Caco-2 (cell line): ENCODE data around the gene ACAD11. TPM values are rescaled to one million over a fixed set of nuclear protein-coding genes. Genes with fewer than 3 reads are reported as not detected.

Source experiments
- BruUV-seq: library from RNA; stranded (reverse); fragments of 400-500 nt; replicated peaks from 2 replicates; lab custom pipeline; 2021; lab: Mats Ljungman, UMichigan
- CTCF ChIA-PET: fragments of 300-600 bp; sonication (Branson Sonifier 250); formaldehyde crosslinking; loops from one replicate; lab custom pipeline; 2022; ENCODE audit warnings: antibody characterized with exemption; lab: Charles Lee
- POLR2A ChIA-PET: fragments of 300-600 bp; sonication (Branson Sonifier 250); formaldehyde crosslinking; loops from one replicate; lab custom pipeline; 2022; ENCODE audit warnings: antibody characterized with exemption; lab: Charles Lee
- DNase-seq, 2 experiments: peaks; one replicate each; pipeline versions ENCODE4 v3.0.0 to v3.0.0-alpha.2; 2020 to 2022
- H3K27me3 ChIP-seq: replicated peaks from 2 replicates; pipeline ENCODE4 v1.6.0; 2011; ENCODE audit warnings: low read length; ENCODE audit not compliant: control insufficient read depth, insufficient read depth
- H3K36me3 ChIP-seq: 2 replicates; pipeline ENCODE4 v1.5.1; 2011; ENCODE audit warnings: low read length; ENCODE audit not compliant: control insufficient read depth, insufficient read depth
- H3K4me1 ChIP-seq: fragments of 250-450 bp; sonication (Bioruptor Pico); 2 replicates; pipeline ENCODE4 v1.5.1; 2020; ENCODE audit warnings: mild to moderate bottlenecking
- H3K4me3 ChIP-seq: 2 replicates; pipeline ENCODE4 v1.5.1; 2011; ENCODE audit warnings: low read depth, mild to moderate bottlenecking, control low read depth, low read length
- H3K9me3 ChIP-seq: fragments of 250-450 bp; sonication (Bioruptor Pico); 2 replicates; pipeline ENCODE4 v1.5.1; 2020; ENCODE audit warnings: mild to moderate bottlenecking, moderate library complexity
- H3K27ac Mint-ChIP-seq: one replicate; pipeline ENCODE4 v1.8.0; 2022; ENCODE audit warnings: mixed read lengths; ENCODE audit not compliant: unreplicated experiment
- H3K27me3 Mint-ChIP-seq: one replicate; pipeline ENCODE4 v1.8.0; 2022; ENCODE audit warnings: mixed read lengths; ENCODE audit not compliant: insufficient read depth, unreplicated experiment
- H3K36me3 Mint-ChIP-seq: one replicate; pipeline ENCODE4 v1.8.0; 2022; ENCODE audit warnings: mild to moderate bottlenecking, mixed read lengths; ENCODE audit not compliant: insufficient read depth, unreplicated experiment
- H3K4me1 Mint-ChIP-seq: one replicate; pipeline ENCODE4 v1.8.0; 2022; ENCODE audit warnings: low read depth, mixed read lengths; ENCODE audit not compliant: unreplicated experiment
- H3K4me3 Mint-ChIP-seq: one replicate; pipeline ENCODE4 v1.8.0; 2022; ENCODE audit warnings: mild to moderate bottlenecking, moderate library complexity, mixed read lengths; ENCODE audit not compliant: unreplicated experiment
- H3K9me3 Mint-ChIP-seq: one replicate; pipeline ENCODE4 v1.8.0; 2022; ENCODE audit warnings: mixed read lengths; ENCODE audit not compliant: unreplicated experiment
- CTCF ChIP-seq, 2 experiments: fragments of 200-600 bp in 1 of 2; IDR thresholded peaks; 1 replicate in 1 of 2; 2 replicates in 1 of 2; pipeline versions ENCODE4 v1.5.1 to v1.8.0; 2011 to 2022; ENCODE audit warnings: antibody characterized with exemption in 1 of 2, control low read depth in 1 of 2, inconsistent platforms in 1 of 2, low read depth in 1 of 2, low read length in 1 of 2, mild to moderate bottlenecking in 1 of 2, moderate library complexity in 1 of 2; ENCODE audit not compliant: insufficient read depth in 1 of 2, severe bottlenecking in 1 of 2, unreplicated experiment in 1 of 2
- intact Hi-C: fragments of 100-400 bp; cut with micrococcal nuclease; formaldehyde crosslinking; loops from one replicate; pipeline ENCODE4 v1.10.0; 2022; ENCODE audit not compliant: unreplicated experiment
- total RNA-seq: library from RNA; stranded (reverse); gene quantifications from 2 replicates; pipeline ENCODE4 v1.2.3, GENCODE V29; 2022

Gene ACAD11
- total RNA-seq, 1 experiment from 2014 or later = 33.0 TPM

GRCh38 chr3:132662212-132662611 is 2.6 kb upstream of the ACAD11 start:
- H3K27me3 ChIP-seq = no peaks in the 10 kb centered on the region
- no TSS peak for BruUV-seq
- Mint-ChIP-seq H3K27me3 (no peaks in the 10 kb centered on the region), H3K4me3 (peak overlapping the region; percentile 97), H3K9me3 (no peaks in the 10 kb centered on the region), H3K4me1 (peaks cover 29% of the 10 kb centered on the region), H3K27ac (no peak overlapping the region), H3K36me3 (peaks cover 15% of the 10 kb centered on the region)
- peaks cover 36% of the 10 kb centered on the region for H3K4me1 ChIP-seq
- no peak for DNase-seq
- ChIA-PET POLR2A (no interaction called here), CTCF (no interaction called here)
- intact Hi-C loops = no loop called here
- no peaks in the 10 kb centered on the region for H3K9me3 ChIP-seq
- H3K36me3 ChIP-seq = 0 out of 2 replicates have a peak, but pooled peaks cover 2% of the 10 kb centered on the region
- H3K4me3 ChIP-seq = no peak overlapping the region
- no peak for TF ChIP-seq CTCF (IDR thresholded peaks at IDR 0.05; ENCODE audit: insufficient read depth in 1 of 2, low read depth in 1 of 2, low read length in 1 of 2, severe bottlenecking in 1 of 2, unreplicated experiment in 1 of 2)

- BruUV-seq = TSS peak; percentile 23
- Mint-ChIP-seq H3K9me3 (no peaks in the 10 kb centered on the region), H3K27me3 (no peaks in the 10 kb centered on the region), H3K36me3 (peaks cover 11% of the 10 kb centered on the region), H3K27ac (peak overlapping the region; percentile 99), H3K4me1 (peaks cover 29% of the 10 kb centered on the region), H3K4me3 (peak overlapping the region; percentile 97)
- H3K4me3 ChIP-seq = peak overlapping the region; percentile 97
- intact Hi-C loops = no loop called here
- POLR2A ChIA-PET = no interaction called here
- CTCF ChIA-PET = no interaction called here
- H3K27me3 ChIP-seq = no peaks in the 10 kb centered on the region
- H3K36me3 ChIP-seq = no peaks in the 10 kb centered on the region
- TF ChIP-seq CTCF (IDR thresholded peaks at IDR 0.05; ENCODE audit: insufficient read depth in 1 of 2, low read depth in 1 of 2, low read length in 1 of 2, severe bottlenecking in 1 of 2, unreplicated experiment in 1 of 2) = no peak
- no peak for DNase-seq
- H3K4me1 ChIP-seq = peaks cover 39% of the 10 kb centered on the region
- no peaks in the 10 kb centered on the region for H3K9me3 ChIP-seq
Measured at GRCh38 chr3:132661101-132661500, 1.5 kb upstream of the ACAD11 start.

GRCh38 chr3:132660811-132661070 is 1.1 kb upstream of the ACAD11 start:
- H3K4me1 Mint-ChIP-seq = peaks cover 29% of the 10 kb centered on the region
- intact Hi-C loops = no loop called here
- CTCF ChIA-PET = no interaction called here

More at GRCh38 chr3:132660811-132661070, 1.1 kb upstream of the ACAD11 start:
- no peaks in the 10 kb centered on the region for H3K27me3 ChIP-seq
- no peak for DNase-seq
- no TSS peak for BruUV-seq
- H3K4me3 ChIP-seq = peak overlapping the region; percentile 97
- H3K9me3 ChIP-seq = no peaks in the 10 kb centered on the region
- Mint-ChIP-seq H3K27me3 (no peaks in the 10 kb centered on the region), H3K27ac (peak overlapping the region; percentile 99), H3K4me3 (peak overlapping the region; percentile 97), H3K36me3 (peaks cover 11% of the 10 kb centered on the region), H3K9me3 (no peaks in the 10 kb centered on the region)
- POLR2A ChIA-PET = no interaction called here
- no peaks in the 10 kb centered on the region for H3K36me3 ChIP-seq
- no peak for TF ChIP-seq CTCF (IDR thresholded peaks at IDR 0.05; ENCODE audit: insufficient read depth in 1 of 2, low read depth in 1 of 2, low read length in 1 of 2, severe bottlenecking in 1 of 2, unreplicated experiment in 1 of 2)
- H3K4me1 ChIP-seq = peaks cover 39% of the 10 kb centered on the region
